22Rv1 (cell line): Measurements from ENCODE around the gene CACNG4.

ENCODE experiments used
- ZFX ChIP-seq: fragments of 450-650 bp; IDR thresholded peaks from 2 replicates; pipeline ENCODE4 v1.6.1; 2017; ENCODE audit warnings: antibody characterized with exemption, borderline replicate concordance
- TF ChIP-seq, protein P1 (sequence below): fragments of 450-650 bp; IDR thresholded peaks from 2 replicates; pipeline ENCODE4 v1.5.1; 2017; ENCODE audit warnings: mild to moderate bottlenecking

GRCh38 chr17:66950886-66951604 lies 13.5 kb upstream of the CACNG4 start:
- TF ChIP-seq, protein P1, sequence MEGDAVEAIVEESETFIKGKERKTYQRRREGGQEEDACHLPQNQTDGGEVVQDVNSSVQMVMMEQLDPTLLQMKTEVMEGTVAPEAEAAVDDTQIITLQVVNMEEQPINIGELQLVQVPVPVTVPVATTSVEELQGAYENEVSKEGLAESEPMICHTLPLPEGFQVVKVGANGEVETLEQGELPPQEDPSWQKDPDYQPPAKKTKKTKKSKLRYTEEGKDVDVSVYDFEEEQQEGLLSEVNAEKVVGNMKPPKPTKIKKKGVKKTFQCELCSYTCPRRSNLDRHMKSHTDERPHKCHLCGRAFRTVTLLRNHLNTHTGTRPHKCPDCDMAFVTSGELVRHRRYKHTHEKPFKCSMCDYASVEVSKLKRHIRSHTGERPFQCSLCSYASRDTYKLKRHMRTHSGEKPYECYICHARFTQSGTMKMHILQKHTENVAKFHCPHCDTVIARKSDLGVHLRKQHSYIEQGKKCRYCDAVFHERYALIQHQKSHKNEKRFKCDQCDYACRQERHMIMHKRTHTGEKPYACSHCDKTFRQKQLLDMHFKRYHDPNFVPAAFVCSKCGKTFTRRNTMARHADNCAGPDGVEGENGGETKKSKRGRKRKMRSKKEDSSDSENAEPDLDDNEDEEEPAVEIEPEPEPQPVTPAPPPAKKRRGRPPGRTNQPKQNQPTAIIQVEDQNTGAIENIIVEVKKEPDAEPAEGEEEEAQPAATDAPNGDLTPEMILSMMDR, result no peak
- no peak for TF ChIP-seq ZFX
